ENCODE measurements around the gene PCDH7. TPM values are rescaled to one million over a fixed set of nuclear protein-coding genes. Genes with fewer than 3 reads are reported as not detected.

The PCDH7 gene
- total RNA-seq, 1 donor from 2014 or later = 23.1 TPM

- TF ChIP-seq CTCF (IDR thresholded peaks at IDR 0.05) (no peak), POLR2A (IDR thresholded peaks at IDR 0.05) (no peak), POLR2AphosphoS5 (IDR thresholded peaks at IDR 0.05; ENCODE audit: insufficient read depth in 1 of 2, low read depth in 1 of 2) (no peak)
- no peak for DNase-seq (ENCODE audit: extremely low spot score in 2 of 2)
- no peak overlapping the region for H3K27ac ChIP-seq
- no peak overlapping the region for H3K4me3 ChIP-seq
- no peaks in the 10 kb centered on the region for H3K9me3 ChIP-seq
- no peaks in the 10 kb centered on the region for H3K36me3 ChIP-seq
- H3K27me3 ChIP-seq = no peaks in the 10 kb centered on the region
- intact Hi-C loops (cut with DNase I) = no loop called here
- peaks cover 12% of the 10 kb centered on the region for H3K4me1 ChIP-seq
Observed at GRCh38 chr4:30727409-30727808, 7.2 kb downstream of the PCDH7 start.

GRCh38 chr4:30728311-30728710 is 8.1 kb downstream of the PCDH7 start:
- Histone ChIP-seq H3K4me1 (peaks cover 5% of the 10 kb centered on the region), H3K36me3 (no peaks in the 10 kb centered on the region), H3K27ac (no peak overlapping the region), H3K4me3 (no peak overlapping the region), H3K9me3 (no peaks in the 10 kb centered on the region), H3K27me3 (no peaks in the 10 kb centered on the region)
- intact Hi-C loops (cut with DNase I) = no loop called here
- TF ChIP-seq CTCF (IDR thresholded peaks at IDR 0.05) = no peak
- TF ChIP-seq POLR2A (IDR thresholded peaks at IDR 0.05) = no peak
- TF ChIP-seq POLR2AphosphoS5 (IDR thresholded peaks at IDR 0.05; ENCODE audit: insufficient read depth in 1 of 2, low read depth in 1 of 2) = no peak
- DNase-seq (ENCODE audit: extremely low spot score in 2 of 2) = no peak

GRCh38 chr4:30743897-30744296 is 23.7 kb downstream of the PCDH7 start:
- Histone ChIP-seq H3K27me3 (no peaks in the 10 kb centered on the region), H3K9me3 (no peaks in the 10 kb centered on the region), H3K27ac (no peak overlapping the region), H3K36me3 (no peaks in the 10 kb centered on the region), H3K4me1 (no peaks in the 10 kb centered on the region), H3K4me3 (no peak overlapping the region)
- intact Hi-C loops (cut with DNase I) = no loop called here
- DNase-seq (ENCODE audit: extremely low spot score in 2 of 2) = no peak
- TF ChIP-seq POLR2AphosphoS5 (IDR thresholded peaks at IDR 0.05; ENCODE audit: insufficient read depth in 1 of 2, low read depth in 1 of 2) = no peak
- no peak for TF ChIP-seq CTCF (IDR thresholded peaks at IDR 0.05)
- no peak for TF ChIP-seq POLR2A (IDR thresholded peaks at IDR 0.05)

- no peaks in the 10 kb centered on the region for H3K27me3 ChIP-seq
- H3K4me1 ChIP-seq = no peaks in the 10 kb centered on the region
- no peak overlapping the region for H3K4me3 ChIP-seq
- TF ChIP-seq POLR2AphosphoS5 (IDR thresholded peaks at IDR 0.05; ENCODE audit: insufficient read depth in 1 of 2, low read depth in 1 of 2) = no peak
- TF ChIP-seq CTCF (IDR thresholded peaks at IDR 0.05) = no peak
- TF ChIP-seq POLR2A (IDR thresholded peaks at IDR 0.05) = no peak
- DNase-seq (ENCODE audit: extremely low spot score in 2 of 2) = no peak
- H3K36me3 ChIP-seq = no peaks in the 10 kb centered on the region
- H3K9me3 ChIP-seq = no peaks in the 10 kb centered on the region
- H3K27ac ChIP-seq = no peak overlapping the region
- intact Hi-C loops (cut with DNase I) = no loop called here
Observed at GRCh38 chr4:30744386-30744785, 24.2 kb downstream of the PCDH7 start.

GRCh38 chr4:30744957-30745640 is 24.9 kb downstream of the PCDH7 start:
- Histone ChIP-seq H3K27ac (no peak overlapping the region), H3K4me3 (no peak overlapping the region), H3K9me3 (no peaks in the 10 kb centered on the region), H3K27me3 (no peaks in the 10 kb centered on the region), H3K4me1 (no peaks in the 10 kb centered on the region), H3K36me3 (no peaks in the 10 kb centered on the region)
- intact Hi-C loops (cut with DNase I) = no loop called here
- DNase-seq (ENCODE audit: extremely low spot score in 2 of 2) = no peak
- TF ChIP-seq POLR2A (IDR thresholded peaks at IDR 0.05) (no peak), POLR2AphosphoS5 (IDR thresholded peaks at IDR 0.05; ENCODE audit: insufficient read depth in 1 of 2, low read depth in 1 of 2) (no peak), CTCF (IDR thresholded peaks at IDR 0.05) (no peak)
